ENCODE data around the gene SAA4.

- TF ChIP-seq HOMEZ (CRISPR knock-in tag; IDR thresholded peaks at IDR 0.05) (no peak), CREM (IDR thresholded peaks at IDR 0.05; ENCODE audit: low read depth) (no peak), ZNF830 (CRISPR knock-in tag; IDR thresholded peaks at IDR 0.05) (no peak), TBP (optimal IDR thresholded peaks at IDR 0.05; ENCODE audit: low read depth, low read length) (no peak)
Measured at GRCh38 chr11:18188796-18189195, 47.8 kb downstream of the SAA4 start.

Data from K562 (cell line).